NCI-H1092 treated with DMSO at 0.1 percent for 48 hours (cell line): Measurements from ENCODE around the gene SF3B1.
"Not testable (repeated sequence)": the region's sequence is repeated elsewhere in the genome, so short reads cannot be mapped to it uniquely, and the experiment has no call there.

Experiments used
- DNase-seq: peaks from one replicate; lab custom pipeline; 2025; lab: John Stamatoyannopoulos, UW

The SF3B1 gene

GRCh38 chr2:197435598-197436420, 981 bp upstream of the SF3B1 start:
- no peak for DNase-seq

GRCh38 chr2:197433780-197434438, 919 bp downstream of the SF3B1 start:
- no peak for DNase-seq

GRCh38 chr2:197432527-197432926, 2.3 kb downstream of the SF3B1 start:
- not testable (repeated sequence) for DNase-seq

- no peak for DNase-seq
Measured at GRCh38 chr2:197431858-197432257, 3.0 kb downstream of the SF3B1 start.

- no peak for DNase-seq
Measured at GRCh38 chr2:197427986-197428385, 6.8 kb downstream of the SF3B1 start.

GRCh38 chr2:197426723-197427603, 7.9 kb downstream of the SF3B1 start:
- DNase-seq: no peak

GRCh38 chr2:197425550-197425949, 9.3 kb downstream of the SF3B1 start:
- no peak for DNase-seq

- DNase-seq: no peak
Measured at GRCh38 chr2:197423307-197423706, 11.5 kb downstream of the SF3B1 start.

- no peak for DNase-seq
Measured at GRCh38 chr2:197419438-197419837, 15.4 kb downstream of the SF3B1 start.

- DNase-seq: no peak
Measured at GRCh38 chr2:197416268-197416667, 18.6 kb downstream of the SF3B1 start.

- no peak for DNase-seq
Measured at GRCh38 chr2:197414515-197414914, 20.3 kb downstream of the SF3B1 start.

GRCh38 chr2:197414039-197414438, 20.8 kb downstream of the SF3B1 start:
- DNase-seq: no peak

- no peak for DNase-seq
Measured at GRCh38 chr2:197405582-197405981, 29.2 kb downstream of the SF3B1 start.

- no peak for DNase-seq
Measured at GRCh38 chr2:197399887-197400540, 34.8 kb downstream of the SF3B1 start.

- no peak for DNase-seq
Measured at GRCh38 chr2:197398913-197399312, 35.9 kb downstream of the SF3B1 start.

GRCh38 chr2:197391220-197391717, 43.6 kb downstream of the SF3B1 start:
- DNase-seq: no peak

- no peak for DNase-seq
Measured at GRCh38 chr2:197388866-197389587, 45.8 kb downstream of the SF3B1 start.

- no peak for DNase-seq
Measured at GRCh38 chr2:197387179-197387578, 47.6 kb downstream of the SF3B1 start.

- DNase-seq: no peak
Measured at GRCh38 chr2:197386242-197386641, 48.6 kb downstream of the SF3B1 start.

- no peak for DNase-seq
Measured at GRCh38 chr2:197383825-197384224, 51.0 kb downstream of the SF3B1 start.

- DNase-seq: no peak
Measured at GRCh38 chr2:197381641-197382040, 53.2 kb downstream of the SF3B1 start.
